ENCODE results near the gene RAB33B. TPM values are rescaled to one million over a fixed set of nuclear protein-coding genes. Genes with fewer than 3 reads are reported as not detected.

RAB33B gene
- total and polyA plus RNA-seq, 7 donors, result 3.4 to 15.6 (median 13.6) TPM

GRCh38 chr4:139501927-139502899 is 48.3 kb downstream of the RAB33B start:
- Histone ChIP-seq H3K4me3 (no peak overlapping the region), H3K4me1 (peaks cover 0 to 5% (median 4%) of the 10 kb centered on the region in 4 donors), H3K36me3 (peaks cover 0 to 25% (median 2%) of the 10 kb centered on the region in 4 donors), H3K9me3 (no peaks in the 10 kb centered on the region), H3K27ac (no peak overlapping the region), H3K27me3 (no peaks in the 10 kb centered on the region)
- intact Hi-C loops (cut with DNase I), result no loop called here
- WGBS, 2 donors, result 81 to 82% methylated on average over 13 of the region's 13 CpGs
- TF ChIP-seq EP300 (IDR thresholded peaks at IDR 0.05) (no peak), POLR2A (IDR thresholded peaks at IDR 0.05) (no peak)
- TF ChIP-seq, protein P1, sequence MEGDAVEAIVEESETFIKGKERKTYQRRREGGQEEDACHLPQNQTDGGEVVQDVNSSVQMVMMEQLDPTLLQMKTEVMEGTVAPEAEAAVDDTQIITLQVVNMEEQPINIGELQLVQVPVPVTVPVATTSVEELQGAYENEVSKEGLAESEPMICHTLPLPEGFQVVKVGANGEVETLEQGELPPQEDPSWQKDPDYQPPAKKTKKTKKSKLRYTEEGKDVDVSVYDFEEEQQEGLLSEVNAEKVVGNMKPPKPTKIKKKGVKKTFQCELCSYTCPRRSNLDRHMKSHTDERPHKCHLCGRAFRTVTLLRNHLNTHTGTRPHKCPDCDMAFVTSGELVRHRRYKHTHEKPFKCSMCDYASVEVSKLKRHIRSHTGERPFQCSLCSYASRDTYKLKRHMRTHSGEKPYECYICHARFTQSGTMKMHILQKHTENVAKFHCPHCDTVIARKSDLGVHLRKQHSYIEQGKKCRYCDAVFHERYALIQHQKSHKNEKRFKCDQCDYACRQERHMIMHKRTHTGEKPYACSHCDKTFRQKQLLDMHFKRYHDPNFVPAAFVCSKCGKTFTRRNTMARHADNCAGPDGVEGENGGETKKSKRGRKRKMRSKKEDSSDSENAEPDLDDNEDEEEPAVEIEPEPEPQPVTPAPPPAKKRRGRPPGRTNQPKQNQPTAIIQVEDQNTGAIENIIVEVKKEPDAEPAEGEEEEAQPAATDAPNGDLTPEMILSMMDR (IDR thresholded peaks at IDR 0.05), result no peak
- no peak for DNase-seq

GRCh38 chr4:139503622-139504166 is 49.8 kb downstream of the RAB33B start:
- no peak overlapping the region for H3K27ac ChIP-seq
- no peak for TF ChIP-seq POLR2AphosphoS5 (IDR thresholded peaks at IDR 0.05)
- TF ChIP-seq POLR2A (IDR thresholded peaks at IDR 0.05), result no peak
- TF ChIP-seq EP300 (IDR thresholded peaks at IDR 0.05), result no peak
- TF ChIP-seq, protein P1 (IDR thresholded peaks at IDR 0.05), result no peak

DNA sequence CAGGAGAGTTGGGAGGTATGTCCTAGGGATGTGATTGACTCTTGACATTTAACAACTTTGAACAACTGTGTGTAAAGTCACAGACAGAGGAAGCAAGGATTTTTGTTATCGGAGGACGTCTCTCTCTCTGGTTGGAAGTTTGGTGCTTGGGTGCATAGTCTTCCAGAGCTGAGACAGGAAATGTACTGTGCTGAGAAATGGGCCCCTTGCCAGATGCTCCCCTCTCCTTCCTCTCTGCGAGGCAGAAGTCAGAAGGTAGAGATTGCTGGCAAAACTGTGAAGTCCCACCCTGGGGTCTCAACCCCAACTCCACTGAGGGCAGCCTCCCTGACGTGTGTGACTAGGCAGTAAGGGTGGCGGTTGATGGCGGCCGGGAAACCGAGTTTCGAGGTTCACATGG is 52.9 kb downstream of the RAB33B start:
- no peak overlapping the region for H3K27ac ChIP-seq
- H3K4me1 ChIP-seq, result no peaks in the 10 kb centered on the region
- TF ChIP-seq, protein P1 (IDR thresholded peaks at IDR 0.05), result no peak
- TF ChIP-seq POLR2AphosphoS5 (IDR thresholded peaks at IDR 0.05), result no peak
- no peak for TF ChIP-seq EP300 (IDR thresholded peaks at IDR 0.05)
- no peak for TF ChIP-seq POLR2A (IDR thresholded peaks at IDR 0.05)
- H3K27me3 ChIP-seq, result no peaks in the 10 kb centered on the region
- peaks cover 3 to 66% (median 15%) of the 10 kb centered on the region in 4 donors for H3K36me3 ChIP-seq
- no peaks in the 10 kb centered on the region for H3K9me3 ChIP-seq
- 93 to 97% methylated on average over 9 of the region's 9 CpGs for WGBS, 2 donors
- intact Hi-C loops (cut with DNase I), result no loop called here
- no peak for DNase-seq
- no peak overlapping the region for H3K4me3 ChIP-seq

More at GRCh38 chr4:139503622-139504166, 49.8 kb downstream of the RAB33B start:
- no peaks in the 10 kb centered on the region for H3K9me3 ChIP-seq
- intact Hi-C loops (cut with DNase I), result no loop called here
- H3K36me3 ChIP-seq, result peaks cover 0 to 35% (median 2%) of the 10 kb centered on the region in 4 donors
- no peak overlapping the region for H3K4me3 ChIP-seq
- H3K4me1 ChIP-seq, result no peaks in the 10 kb centered on the region
- DNase-seq, result no peak
- H3K27me3 ChIP-seq, result no peaks in the 10 kb centered on the region

- intact Hi-C loops (cut with DNase I), result no loop called here
- Histone ChIP-seq H3K9me3 (no peaks in the 10 kb centered on the region), H3K4me1 (no peaks in the 10 kb centered on the region), H3K4me3 (no peak overlapping the region), H3K27ac (no peak overlapping the region), H3K36me3 (peaks cover 3 to 76% (median 17%) of the 10 kb centered on the region in 4 donors), H3K27me3 (no peaks in the 10 kb centered on the region)
- TF ChIP-seq, protein P1 (IDR thresholded peaks at IDR 0.05), result no peak
- TF ChIP-seq POLR2AphosphoS5 (IDR thresholded peaks at IDR 0.05) (no peak), EP300 (IDR thresholded peaks at IDR 0.05) (no peak), POLR2A (IDR thresholded peaks at IDR 0.05) (no peak)
- WGBS, 2 donors, result 90 to 97% methylated on average over 11 of the region's 11 CpGs
- no peak for DNase-seq
Observed at GRCh38 chr4:139508581-139509237, 54.8 kb downstream of the RAB33B start.
